ENCODE data around the gene NFIC.

GRCh38 chr19:3476830-3477229, 110.4 kb downstream of the NFIC start:
- TF ChIP-seq MAX (IDR thresholded peaks at IDR 0.05; ENCODE audit: low read depth, low read length) (no peak), CTCF (IDR thresholded peaks at IDR 0.05; ENCODE audit: low read depth, low read length) (no peak), MYC (IDR thresholded peaks at IDR 0.05; ENCODE audit: low read depth, low read length) (no peak), POLR2A (IDR thresholded peaks at IDR 0.05; ENCODE audit: extremely low read depth, insufficient read length) (no peak)
